ENCODE results near the gene KCNK15.
"Not testable (repeated sequence)": the region's sequence is repeated elsewhere in the genome, so short reads cannot be mapped to it uniquely, and the experiment has no call there.

Gene KCNK15

GRCh38 chr20:44759595-44759994 lies 13.9 kb downstream of the KCNK15 start:
- no peak for DNase-seq

DNA sequence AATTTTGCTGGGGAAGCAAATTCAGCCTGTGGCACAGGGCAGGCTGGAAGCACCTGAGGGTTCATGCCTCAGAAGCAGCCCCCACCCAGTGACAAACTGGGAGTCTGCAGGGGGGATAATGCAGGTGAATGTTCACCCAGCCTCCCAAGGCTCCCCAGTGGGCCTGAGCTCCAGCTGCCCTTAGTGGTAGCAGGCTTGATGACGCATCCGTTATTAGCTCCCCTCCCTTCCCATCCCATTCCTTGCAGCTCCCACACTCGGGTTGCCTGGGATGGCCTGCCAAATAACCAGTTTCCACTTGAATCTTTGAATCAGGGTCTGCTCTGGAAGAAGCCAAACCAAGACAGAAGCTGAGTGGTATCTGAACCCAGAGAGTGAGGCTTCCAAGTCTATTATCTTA lies 15.8 kb downstream of the KCNK15 start:
- DNase-seq: no peak

DNA sequence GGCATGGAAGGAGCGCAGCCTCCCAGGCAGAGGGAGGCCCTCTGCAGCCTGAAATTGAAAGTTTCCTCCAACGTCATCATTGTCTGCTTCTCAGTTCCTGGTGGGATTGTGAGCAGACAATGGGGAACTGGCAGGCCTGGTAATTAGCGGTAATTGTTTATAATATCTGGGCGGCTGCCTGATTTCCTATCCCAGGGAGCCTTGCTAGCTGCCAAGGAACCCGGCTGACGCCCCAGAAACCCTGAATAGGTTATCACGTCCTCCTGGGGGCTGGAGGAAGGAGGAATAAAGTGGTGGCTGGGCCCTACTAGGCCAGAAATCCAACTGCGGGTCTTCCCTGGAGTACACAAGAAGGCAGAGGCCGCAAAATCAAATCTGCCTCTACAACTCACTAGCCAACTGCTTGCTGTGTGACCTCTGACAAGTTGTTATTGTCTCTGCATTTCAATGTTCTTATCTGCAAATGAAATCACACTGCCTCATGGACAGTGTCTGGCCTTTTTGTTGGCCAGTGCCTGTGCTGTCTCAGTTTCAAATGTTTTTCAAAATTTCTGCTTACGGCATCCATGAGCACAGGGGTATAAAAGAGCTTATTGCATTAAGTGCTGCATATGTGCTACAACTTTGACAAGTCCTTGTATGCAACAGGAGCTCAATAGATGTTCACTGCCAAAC lies 16.9 kb downstream of the KCNK15 start:
- DNase-seq: no peak

- DNase-seq: not testable (repeated sequence)
Measured at GRCh38 chr20:44763798-44764197, 18.1 kb downstream of the KCNK15 start.

GRCh38 chr20:44765091-44765490 lies 19.4 kb downstream of the KCNK15 start:
- DNase-seq: no peak

DNA sequence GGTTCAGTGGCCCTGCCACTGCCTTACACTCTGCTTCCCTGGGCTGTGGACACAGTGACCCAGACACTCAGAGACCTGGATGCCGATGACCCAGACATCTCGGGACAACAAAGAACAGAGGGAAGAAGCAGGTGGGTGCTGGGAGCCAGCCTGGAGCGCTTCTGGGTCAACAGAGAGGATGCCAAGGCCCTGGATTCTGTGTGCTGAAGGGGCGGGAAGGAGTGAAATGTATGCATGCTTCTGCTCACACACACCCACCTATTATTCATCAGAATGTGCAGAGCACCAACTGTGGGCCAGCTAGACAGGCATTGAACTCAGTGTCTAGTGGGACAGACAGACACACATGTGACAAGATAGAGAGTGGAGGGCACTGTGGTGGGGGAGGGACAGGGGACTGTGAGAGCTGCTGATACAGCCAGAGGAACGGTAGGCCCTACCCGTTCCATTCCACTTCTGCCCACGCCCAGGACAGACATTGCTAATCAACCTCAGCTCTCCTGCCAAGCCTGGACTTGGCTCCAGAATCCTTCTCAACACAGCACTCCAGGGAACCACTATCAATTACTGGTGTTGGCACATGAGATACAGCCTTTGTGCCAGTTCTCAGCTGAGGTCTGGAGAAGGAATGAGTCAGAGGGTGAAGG lies 20.2 kb downstream of the KCNK15 start:
- peak; percentile 84 for DNase-seq

DNA sequence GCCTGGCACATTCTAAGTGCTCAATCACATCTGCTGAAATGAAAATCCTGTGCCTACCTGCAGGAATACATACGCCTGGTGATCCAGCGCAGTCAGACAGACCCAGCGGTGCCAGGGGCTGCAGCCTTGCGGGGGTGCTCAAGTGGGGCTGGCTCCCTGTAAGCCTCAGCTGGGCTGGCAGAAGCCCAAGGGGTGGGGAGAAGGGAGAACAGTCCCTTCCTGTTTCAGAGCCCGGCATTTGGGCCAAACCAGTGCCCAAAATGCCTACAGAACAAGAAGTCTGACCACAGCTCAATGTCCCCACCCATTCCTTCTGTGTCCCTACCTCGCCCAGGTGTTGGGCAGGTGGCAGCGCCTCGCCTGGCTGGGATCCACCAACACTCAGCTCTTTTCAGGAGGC lies 22.6 kb downstream of the KCNK15 start:
- DNase-seq: peak; percentile 45

GRCh38 chr20:44768854-44769480 lies 23.3 kb downstream of the KCNK15 start:
- DNase-seq: peak; percentile 14

- DNase-seq: no peak
Measured at GRCh38 chr20:44769481-44769863, 23.8 kb downstream of the KCNK15 start.

DNA sequence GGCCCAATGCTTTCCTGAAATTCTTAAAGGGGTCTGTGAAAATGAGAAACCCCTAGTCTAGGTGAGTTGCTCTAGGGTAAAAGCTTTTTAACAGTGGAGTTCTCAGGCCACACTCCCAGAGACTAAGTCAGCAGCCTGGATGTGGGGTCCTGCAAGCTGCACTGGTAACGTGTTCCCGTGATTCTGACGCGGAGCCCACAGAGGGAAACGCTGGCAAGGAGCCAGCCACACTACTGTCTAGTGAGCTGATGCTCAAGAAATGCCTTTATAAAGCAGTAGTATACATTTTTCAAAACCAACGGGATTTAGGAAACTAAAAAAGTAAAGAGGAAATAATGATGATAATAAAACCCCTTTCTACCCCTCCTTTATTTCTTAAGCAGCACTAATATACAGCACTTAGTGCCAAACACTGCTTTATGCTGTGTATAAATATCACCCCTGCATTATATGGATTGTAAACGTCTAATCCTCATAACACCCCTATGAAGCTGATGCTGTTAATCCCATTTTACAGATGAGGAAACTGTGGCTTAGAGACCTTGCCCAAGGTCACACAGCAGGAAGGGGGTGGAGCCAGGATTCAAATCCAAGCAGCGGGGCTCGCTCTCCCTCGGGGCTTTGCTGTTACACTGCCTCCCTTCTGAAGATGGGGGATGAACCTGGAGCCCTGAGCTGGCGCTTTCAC lies 25.0 kb downstream of the KCNK15 start:
- no peak for DNase-seq

- DNase-seq: no peak
Measured at GRCh38 chr20:44771172-44771535, 25.5 kb downstream of the KCNK15 start.

GRCh38 chr20:44772636-44773035 lies 27.0 kb downstream of the KCNK15 start:
- no peak for DNase-seq

- no peak for DNase-seq
Measured at GRCh38 chr20:44773070-44773829, 27.6 kb downstream of the KCNK15 start.

GRCh38 chr20:44776980-44777379 lies 31.3 kb downstream of the KCNK15 start:
- DNase-seq: no peak

- no peak for DNase-seq
Measured at GRCh38 chr20:44780226-44780625, 34.6 kb downstream of the KCNK15 start.

DNA sequence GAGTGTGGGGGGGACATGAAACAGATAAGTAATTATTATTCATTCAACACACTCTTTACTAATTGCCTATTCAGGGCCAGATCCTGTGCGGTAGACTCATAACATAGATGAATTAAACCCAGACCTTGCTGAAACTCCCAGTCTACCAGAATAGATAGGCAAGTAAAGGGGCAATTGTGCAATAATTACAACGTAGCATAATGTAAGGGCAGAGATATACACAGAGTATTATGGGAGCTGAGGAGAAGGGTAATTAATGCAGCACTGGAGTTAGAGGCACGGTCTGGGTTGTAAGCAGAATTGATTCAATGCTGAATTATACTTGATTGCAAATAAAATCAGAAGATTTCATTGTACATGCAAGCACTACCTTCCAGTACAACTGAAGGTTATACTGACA lies 35.5 kb downstream of the KCNK15 start:
- DNase-seq: no peak

DNA sequence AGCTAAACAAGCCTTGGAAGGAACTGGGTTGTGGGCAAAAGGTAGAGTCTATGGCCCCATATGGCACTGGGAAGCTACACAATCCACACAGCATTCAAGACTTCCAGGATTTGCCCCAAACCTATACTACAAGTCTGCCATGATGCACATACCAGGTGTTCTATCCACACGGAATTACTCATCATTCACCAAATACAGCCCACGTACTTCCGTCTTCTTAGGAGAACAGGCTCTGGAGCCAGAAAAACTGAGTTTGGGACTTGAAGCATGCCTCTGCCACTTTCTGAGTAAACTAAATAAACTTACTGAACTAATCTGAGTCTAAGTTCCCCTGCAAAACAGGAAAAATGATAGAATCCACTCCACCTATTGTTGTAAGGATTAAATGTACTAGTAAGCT lies 36.1 kb downstream of the KCNK15 start:
- no peak for DNase-seq

GRCh38 chr20:44784688-44785087 lies 39.0 kb downstream of the KCNK15 start:
- DNase-seq: no peak

GRCh38 chr20:44785768-44786167 lies 40.1 kb downstream of the KCNK15 start:
- DNase-seq: no peak

GRCh38 chr20:44787299-44787698 lies 41.6 kb downstream of the KCNK15 start:
- DNase-seq: no peak

- DNase-seq: no peak
Measured at GRCh38 chr20:44788706-44789456, 43.2 kb downstream of the KCNK15 start.

GRCh38 chr20:44790638-44791393 lies 45.2 kb downstream of the KCNK15 start:
- DNase-seq: no peak
